ENCODE measurements around the gene GIPC3.
A peak's percentile ranks its signal among the peaks of the same experiment; 100 is the strongest.
"Not testable (repeated sequence)": the region's sequence is repeated elsewhere in the genome, so short reads cannot be mapped to it uniquely, and the experiment has no call there.

The GIPC3 gene

DNA sequence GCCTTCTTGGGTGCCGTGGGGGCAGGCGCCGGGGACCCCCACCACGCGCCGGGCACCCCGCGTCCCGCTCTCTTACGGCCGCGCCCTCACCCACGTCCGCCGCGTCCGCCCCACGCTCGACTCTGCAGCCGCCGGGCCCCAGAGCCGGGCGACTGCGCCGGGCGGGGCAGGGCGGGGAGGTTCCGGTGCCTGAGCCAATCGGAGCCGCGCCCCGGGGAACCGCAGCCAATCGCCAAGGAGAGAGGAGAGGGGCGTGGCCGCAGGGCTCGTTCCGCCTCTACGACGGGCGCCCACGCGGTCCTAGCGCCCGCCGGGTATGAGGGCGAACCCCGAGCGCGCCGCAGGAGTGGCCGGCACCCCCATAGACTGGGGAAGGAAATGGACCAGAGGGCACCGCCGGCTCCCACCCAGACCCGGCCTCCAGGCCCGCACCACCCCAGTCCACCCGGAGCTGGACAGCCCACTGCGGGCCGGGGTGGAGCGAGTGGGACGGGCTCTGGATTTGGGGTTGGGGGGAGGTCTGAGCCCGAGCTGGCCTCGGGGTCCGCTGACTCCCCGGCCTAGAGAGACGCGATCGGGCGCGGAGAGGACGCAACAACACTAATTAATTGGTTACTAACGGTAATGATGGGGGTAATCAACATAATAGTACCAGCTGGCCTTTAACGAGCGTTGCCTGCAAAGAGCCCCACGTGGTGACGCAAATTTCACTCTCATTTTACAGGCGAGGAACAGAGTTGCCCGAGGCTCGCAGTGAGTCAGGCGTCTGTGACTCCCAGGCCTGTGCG, 27.6 kb upstream of the GIPC3 start, which contains the start of gene MFSD12:
Gene MFSD12 (minus strand): TSS at position 126 of the 788 bp plus-strand sequence. CDS start 183 bp downstream, outside the sequence.
- no peak for TF ChIP-seq ZNF274 (IDR thresholded peaks at IDR 0.05; ENCODE audit: low read depth, low read length)
- peak within 1 kb of the TSS; percentile 76 for H3K4me3 ChIP-seq (ENCODE audit: low read length)

DNA sequence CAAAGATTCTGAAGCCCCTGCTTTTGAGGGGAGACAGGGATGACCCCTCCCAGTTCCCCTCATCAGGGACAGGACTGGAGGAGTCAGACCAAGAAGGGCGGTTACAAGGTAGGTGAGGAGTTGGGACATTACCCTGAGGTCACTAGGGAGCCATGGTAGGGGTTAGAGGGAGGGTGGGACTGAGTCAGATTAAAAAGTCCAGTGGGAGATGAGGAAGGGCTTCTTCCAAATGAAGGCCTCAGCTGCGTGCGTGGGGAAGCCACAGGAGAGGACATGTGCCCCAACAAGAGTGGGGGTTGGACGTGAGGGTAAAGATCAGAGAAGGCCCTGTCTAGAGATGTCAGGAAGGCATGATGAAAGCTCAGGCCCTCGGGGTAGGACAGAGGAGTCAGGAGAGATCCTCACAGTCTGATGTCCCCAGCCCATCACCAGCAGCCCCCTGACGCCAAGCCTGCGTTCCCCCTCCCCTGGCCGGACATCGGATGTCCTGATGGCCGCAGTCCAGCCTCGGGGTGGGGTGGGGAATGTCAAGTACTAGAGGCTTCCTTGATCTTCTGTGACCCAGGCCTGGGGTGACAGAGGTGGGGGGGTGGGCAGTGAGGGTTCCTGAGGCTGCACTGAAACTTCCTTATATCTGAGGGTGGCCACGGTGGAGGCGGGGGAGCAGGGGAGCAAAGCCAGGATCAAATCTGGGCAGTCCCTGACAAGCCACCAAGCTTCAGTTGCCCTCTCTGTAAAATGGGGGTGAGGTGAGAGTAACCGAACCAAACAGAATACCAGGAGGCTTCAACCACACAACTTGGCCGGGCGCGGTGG, 21.4 kb upstream of the GIPC3 start:
- no peak overlapping the region for H3K4me3 ChIP-seq (ENCODE audit: low read length)
- no peak for TF ChIP-seq ZNF274 (IDR thresholded peaks at IDR 0.05; ENCODE audit: low read depth, low read length)

DNA sequence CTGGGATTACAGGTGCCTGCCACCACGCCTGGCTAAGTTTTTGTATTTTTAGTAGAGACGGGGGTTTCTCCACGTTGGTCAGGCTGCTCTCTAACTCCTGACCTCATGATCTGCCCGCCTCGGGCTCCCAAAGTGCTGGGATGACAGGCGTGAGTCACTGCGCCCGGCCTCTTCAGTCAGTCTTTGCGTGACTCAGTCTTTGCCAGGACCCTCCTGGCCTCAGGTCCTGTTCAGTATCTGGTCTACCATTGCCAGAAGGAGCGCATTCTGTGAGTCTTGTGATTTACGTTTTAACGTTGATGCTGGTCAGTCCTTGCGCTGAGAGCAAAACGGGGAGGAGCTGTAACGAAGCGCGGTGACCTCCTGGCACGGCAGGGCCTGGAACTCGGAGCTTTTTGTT, 20.1 kb upstream of the GIPC3 start:
- no peak overlapping the region for H3K4me3 ChIP-seq (ENCODE audit: low read length)
- no peak for TF ChIP-seq ZNF274 (IDR thresholded peaks at IDR 0.05; ENCODE audit: low read depth, low read length)

DNA sequence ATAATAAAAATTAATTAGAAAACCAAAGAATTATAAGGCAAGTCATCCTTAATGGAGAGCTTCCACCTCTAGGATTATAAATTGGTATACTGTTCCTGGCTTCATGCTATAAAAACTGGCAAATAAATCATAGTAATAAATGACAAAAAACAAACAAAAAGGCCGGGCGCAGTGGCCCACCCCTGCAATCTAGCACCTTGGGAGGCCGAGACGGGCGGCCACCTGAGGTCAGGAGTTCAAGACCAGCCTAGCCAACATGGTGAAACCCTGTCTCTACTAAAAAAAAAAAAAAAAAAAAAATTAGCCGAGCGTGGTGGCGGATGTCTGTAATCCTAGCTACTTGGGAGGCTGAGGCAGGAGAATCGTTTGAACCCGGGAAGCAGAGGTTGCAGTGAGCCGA, 15.2 kb upstream of the GIPC3 start:
- H3K4me3 ChIP-seq (ENCODE audit: low read length) = not testable (repeated sequence)

DNA sequence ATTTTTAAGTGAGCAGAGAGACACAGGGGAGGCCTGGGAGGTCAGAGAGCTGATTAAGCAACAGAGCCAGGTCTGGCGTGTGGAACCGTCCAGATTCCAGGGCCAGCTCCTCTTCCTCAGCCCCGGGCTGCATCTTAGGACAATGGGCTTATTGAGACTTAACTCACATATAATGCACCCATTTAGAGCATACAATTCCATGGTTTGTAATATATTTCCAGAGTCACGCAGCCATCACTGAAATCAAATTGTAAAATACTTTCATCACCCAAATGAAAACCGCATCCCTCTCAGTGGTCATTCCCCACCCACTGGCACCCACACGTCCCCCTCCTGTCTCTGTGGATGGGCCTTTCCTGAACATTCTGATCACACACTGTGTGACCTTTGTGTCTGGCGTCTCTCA, 14.7 kb upstream of the GIPC3 start:
- TF ChIP-seq ZNF274 (IDR thresholded peaks at IDR 0.05; ENCODE audit: low read depth, low read length) = no peak
- no peak overlapping the region for H3K4me3 ChIP-seq (ENCODE audit: low read length)

DNA sequence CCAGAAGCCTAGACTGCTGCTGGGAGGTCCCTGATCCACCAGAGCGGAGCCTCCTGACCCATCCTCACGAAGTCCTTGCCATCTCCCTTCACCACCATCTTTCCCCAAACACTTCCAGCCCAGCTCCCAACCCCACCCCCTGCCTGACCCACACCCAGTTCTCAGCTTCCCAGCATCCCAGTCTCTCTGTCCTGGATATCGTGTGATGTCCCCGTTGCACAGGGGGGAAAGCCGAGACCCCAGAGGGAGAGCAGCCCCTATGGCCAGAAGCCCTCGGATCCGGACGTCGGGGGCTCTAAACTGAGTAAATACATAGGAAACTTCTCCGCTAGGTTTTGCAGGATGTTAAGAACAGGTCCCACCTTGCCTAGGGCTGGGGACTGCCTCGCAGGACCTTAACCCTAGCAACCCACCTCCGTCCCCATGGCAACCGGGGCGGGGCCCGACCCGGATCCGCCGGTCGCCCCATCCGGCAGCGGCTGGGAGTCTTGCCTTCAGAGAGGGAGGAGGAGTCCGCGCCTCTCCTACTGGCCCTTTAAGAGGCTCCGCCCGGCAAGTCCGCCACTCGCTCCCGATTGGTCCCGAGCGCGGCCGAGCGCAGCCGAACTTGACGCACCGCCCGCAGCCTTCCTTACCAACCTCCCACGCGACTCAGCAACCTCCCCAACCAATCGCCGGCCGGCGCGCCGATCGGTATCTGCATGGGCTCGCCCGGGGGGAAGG, 13.0 kb upstream of the GIPC3 start:
- no peak for TF ChIP-seq ZNF274 (IDR thresholded peaks at IDR 0.05; ENCODE audit: low read depth, low read length)
- peak overlapping the region; percentile 41; the same call in 1 of the 2 replicates for H3K4me3 ChIP-seq (ENCODE audit: low read length)

DNA sequence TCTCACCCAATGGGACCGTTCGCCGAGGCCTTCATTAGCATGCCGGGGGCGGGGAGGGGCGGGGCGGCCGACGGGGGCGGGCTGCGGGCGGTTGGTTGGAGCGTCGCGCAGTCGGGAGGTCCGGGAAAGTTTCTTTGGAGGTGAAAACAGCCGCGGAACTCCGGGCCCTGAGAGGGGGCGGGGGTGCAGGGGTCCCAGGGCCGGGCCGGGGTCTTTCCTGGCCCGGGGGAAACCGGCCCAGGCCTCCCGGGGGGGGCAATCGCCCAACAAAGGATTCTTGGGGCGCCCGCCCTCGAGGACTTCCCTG, 12.5 kb upstream of the GIPC3 start, which contains the start of gene HMG20B:
Gene HMG20B (plus strand): TSS at position 90 of the 307 bp plus-strand sequence. CDS start 366 bp downstream, outside the sequence.
- no peak for TF ChIP-seq ZNF274 (IDR thresholded peaks at IDR 0.05; ENCODE audit: low read depth, low read length)
- H3K4me3 ChIP-seq (ENCODE audit: low read length) = peak within 1 kb of the TSS; percentile 92

DNA sequence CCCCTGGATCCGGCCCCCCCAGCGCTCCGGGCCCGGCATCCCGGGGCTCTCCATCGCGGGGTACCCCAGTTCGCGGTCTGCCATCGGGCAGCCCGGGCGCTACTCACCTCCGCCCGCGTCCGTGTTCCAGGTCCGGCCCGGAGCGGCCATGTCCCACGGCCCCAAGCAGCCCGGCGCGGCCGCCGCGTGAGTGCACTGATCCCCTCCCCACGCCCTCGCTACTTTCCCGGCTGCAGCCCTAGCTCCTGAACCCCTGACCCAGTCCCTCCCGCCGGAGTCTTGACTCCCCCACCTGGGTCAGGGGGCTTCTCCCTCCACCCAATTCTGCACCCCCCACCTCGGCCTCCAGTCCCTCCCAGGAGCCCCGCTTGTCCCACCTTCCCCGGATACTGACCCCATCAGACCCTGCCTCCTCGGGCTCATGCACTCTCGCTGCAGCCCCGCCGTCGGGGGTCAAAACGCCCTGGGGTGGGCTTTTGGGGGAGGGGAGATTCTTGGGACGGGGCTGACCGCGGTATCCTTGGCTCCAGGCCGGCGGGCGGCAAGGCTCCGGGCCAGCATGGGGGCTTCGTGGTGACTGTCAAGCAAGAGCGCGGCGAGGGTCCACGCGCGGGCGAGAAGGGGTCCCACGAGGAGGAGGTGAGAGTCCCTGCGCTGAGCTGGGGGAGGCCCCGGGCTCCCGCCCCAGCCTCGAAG, 12.0 kb upstream of the GIPC3 start:
- H3K4me3 ChIP-seq (ENCODE audit: low read length) = peak overlapping the region; percentile 92

DNA sequence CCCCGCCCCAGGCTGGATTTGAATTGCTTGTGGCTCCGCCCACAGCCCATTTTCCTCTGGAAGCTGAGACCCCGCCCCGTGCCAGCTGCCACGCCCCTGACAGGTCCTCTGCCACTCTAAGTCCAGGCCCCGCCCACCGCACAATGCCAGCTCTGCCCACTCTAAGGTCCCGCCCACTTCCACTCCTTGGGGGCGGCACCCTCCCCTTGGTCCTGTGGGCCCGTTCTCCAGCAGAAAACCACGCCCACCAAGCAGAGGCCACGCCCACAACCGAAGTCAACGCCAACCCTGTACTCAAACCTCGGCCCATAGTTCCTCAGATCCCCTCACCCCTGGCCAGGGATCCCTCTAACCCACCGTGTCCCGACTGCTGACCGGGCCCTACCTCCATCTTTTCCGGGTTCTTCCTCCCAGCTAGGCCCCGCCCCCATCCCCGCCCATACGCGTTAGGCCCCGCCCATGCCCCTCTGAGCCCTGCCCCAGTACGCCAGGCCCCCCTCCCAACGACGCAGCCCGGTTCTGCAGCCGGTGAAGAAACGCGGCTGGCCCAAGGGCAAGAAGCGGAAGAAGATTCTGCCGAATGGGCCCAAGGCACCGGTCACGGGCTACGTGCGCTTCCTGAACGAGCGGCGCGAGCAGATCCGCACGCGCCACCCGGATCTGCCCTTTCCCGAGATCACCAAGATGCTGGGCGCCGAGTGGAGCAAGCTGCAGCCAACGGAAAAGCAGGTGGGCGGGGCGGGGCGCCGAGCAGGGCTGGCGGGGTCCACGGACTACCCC, 11.2 kb upstream of the GIPC3 start:
- TF ChIP-seq ZNF274 (IDR thresholded peaks at IDR 0.05; ENCODE audit: low read depth, low read length) = no peak
- H3K4me3 ChIP-seq (ENCODE audit: low read length) = peak overlapping the region; percentile 92; the same call in 1 of the 2 replicates

More for the DNA sequence above, 12.0 kb upstream of the GIPC3 start:
- no peak for TF ChIP-seq ZNF274 (IDR thresholded peaks at IDR 0.05; ENCODE audit: low read depth, low read length)

DNA sequence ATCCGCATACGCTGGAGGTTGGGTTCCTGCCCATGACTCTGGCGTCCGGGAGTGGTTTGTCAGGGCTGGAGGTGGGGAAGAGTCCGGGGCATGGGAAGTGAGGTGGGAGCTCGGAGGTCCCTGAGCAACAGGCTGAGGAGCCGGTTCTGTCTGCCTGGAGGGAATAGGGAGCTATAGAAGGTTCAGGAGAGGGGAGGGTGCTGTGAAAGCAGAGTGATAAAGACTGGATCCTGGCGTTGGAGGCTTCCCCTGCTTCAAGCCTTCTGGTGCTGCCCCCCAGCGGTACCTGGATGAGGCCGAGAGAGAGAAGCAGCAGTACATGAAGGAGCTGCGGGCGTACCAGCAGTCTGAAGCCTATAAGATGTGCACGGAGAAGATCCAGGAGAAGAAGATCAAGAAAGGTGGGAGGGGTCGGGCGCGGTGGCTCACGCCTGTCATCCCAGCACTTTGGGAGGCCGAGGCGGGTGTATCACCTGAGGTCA, 10.0 kb upstream of the GIPC3 start:
- TF ChIP-seq ZNF274 (IDR thresholded peaks at IDR 0.05; ENCODE audit: low read depth, low read length) = no peak

DNA sequence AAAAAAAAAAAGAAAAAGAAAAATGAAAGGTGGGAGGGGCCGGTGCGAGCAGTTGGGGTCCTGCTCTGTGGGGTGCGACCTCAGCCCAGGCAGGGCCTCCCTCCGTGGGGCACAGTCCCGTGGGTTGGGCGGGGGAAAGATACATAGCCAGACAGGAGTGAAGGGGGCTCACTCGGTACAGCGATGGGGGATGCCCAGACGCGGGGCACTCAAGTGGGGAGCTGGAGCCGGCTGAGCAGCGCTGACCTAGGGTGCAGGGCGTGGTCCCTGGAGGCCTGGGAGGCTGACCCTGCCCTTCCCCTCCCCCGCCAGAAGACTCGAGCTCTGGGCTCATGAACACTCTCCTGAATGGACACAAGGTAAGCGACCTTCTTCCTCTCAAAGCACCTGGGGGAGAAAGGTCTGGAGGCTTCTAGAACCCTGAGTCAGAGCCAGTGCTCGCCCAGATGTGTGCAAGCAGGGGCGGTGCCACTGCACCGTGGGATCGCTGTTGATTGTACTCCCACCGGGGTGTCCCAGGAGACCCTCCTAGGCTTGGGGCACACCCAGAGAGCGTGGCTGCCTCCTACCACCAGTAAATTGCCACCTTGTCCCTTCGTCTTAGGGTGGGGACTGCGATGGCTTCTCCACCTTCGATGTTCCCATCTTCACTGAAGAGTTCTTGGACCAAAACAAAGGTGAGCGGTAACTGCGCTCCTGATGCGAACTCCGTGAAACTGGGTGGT, 9.2 kb upstream of the GIPC3 start:
- H3K4me3 ChIP-seq (ENCODE audit: low read length) = no peak overlapping the region
- no peak for TF ChIP-seq ZNF274 (IDR thresholded peaks at IDR 0.05; ENCODE audit: low read depth, low read length)

More for the DNA sequence above, 10.0 kb upstream of the GIPC3 start:
- no peak overlapping the region for H3K4me3 ChIP-seq (ENCODE audit: low read length)

DNA sequence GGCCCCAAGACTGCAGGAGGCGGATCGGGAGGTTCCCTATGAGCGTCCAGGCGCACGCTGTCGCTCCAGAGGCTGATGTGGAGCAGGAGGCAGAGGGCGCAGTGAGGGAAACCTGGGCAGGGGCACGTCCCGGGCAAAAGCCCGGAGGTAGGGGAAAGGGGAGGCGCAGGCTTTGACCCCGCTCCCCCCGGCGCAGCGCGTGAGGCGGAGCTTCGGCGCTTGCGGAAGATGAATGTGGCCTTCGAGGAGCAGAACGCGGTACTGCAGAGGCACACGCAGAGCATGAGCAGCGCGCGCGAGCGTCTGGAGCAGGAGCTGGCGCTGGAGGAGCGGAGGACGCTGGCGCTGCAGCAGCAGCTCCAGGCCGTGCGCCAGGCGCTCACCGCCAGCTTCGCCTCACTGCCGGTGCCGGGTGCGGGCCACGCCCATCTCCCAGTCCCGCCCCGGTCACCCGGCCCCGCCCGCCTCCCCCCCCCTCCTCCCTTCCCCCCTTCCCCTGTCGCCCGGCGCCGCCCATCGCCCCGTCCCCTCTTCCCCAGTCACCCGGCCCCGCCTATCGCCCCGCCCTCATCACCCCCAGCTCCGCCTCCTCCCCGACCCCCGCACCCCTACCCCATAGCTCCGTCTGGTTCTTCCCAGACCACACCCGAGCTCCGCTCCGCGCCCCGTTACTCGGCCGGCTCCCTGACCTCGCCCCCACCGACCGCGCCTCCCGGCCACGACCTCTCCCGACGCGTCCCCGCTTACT, 8.4 kb upstream of the GIPC3 start:
- H3K4me3 ChIP-seq (ENCODE audit: low read length) = no peak overlapping the region
- no peak for TF ChIP-seq ZNF274 (IDR thresholded peaks at IDR 0.05; ENCODE audit: low read depth, low read length)
